Vagina (tissue), 2 donors: ENCODE measurements around the gene MAP3K9. TPM values are rescaled to one million over a fixed set of nuclear protein-coding genes. Genes with fewer than 3 reads are reported as not detected.
"Not testable (repeated sequence)": the region's sequence is repeated elsewhere in the genome, so short reads cannot be mapped to it uniquely, and the experiment has no call there.

Experiments
- DNase-seq, 2 donors: peaks; one replicate each; pipeline ENCODE4 v3.0.0-alpha.2; 2017; ENCODE audit errors: extremely low spot score in 2 of 2
- H3K27ac ChIP-seq: fragments of 200-600 bp; sonication (generic); one replicate; pipeline ENCODE4 v1.5.1; 2019
- H3K27me3 ChIP-seq: fragments of 200-600 bp; sonication (generic); one replicate; pipeline ENCODE4 v1.5.1; 2019
- H3K36me3 ChIP-seq, 2 donors: fragments of 200-600 bp; sonication (generic); one replicate each; pipeline ENCODE4 v1.5.1; 2017 to 2019
- H3K4me1 ChIP-seq: fragments of 200-600 bp; sonication (generic); one replicate; pipeline ENCODE4 v1.5.1; 2019
- H3K4me3 ChIP-seq, 2 donors: fragments of 200-600 bp; sonication (generic); 1 replicate in 1 of 2; 2 replicates in 1 of 2; pipeline ENCODE4 v1.5.1; 2016 to 2019
- H3K9me3 ChIP-seq: fragments of 200-600 bp; sonication (generic); one replicate; pipeline ENCODE4 v1.5.1; 2019
- CTCF ChIP-seq, 3 experiments: fragments of 450-650 bp in 2 of 3; fragments of 200-600 bp in 1 of 3; sonication (generic) in 1 of 3; IDR thresholded peaks; one replicate each; pipeline ENCODE4 v1.5.1; 2017 to 2019; ENCODE audit warnings: antibody characterized with exemption in 3 of 3, mild to moderate bottlenecking in 2 of 3, moderate library complexity in 2 of 3
- POLR2A ChIP-seq, 2 donors: fragments of 450-650 bp; IDR thresholded peaks; one replicate each; pipeline ENCODE4 v1.6.1; 2017; ENCODE audit warnings: antibody characterized with exemption in 2 of 2, mild to moderate bottlenecking in 2 of 2, moderate library complexity in 2 of 2
- POLR2AphosphoS5 ChIP-seq, 2 donors: sonication (generic); formaldehyde crosslinking; IDR thresholded peaks; one replicate each; pipeline ENCODE4 v1.9.0; 2017; ENCODE audit warnings: antibody characterized with exemption in 2 of 2, mild to moderate bottlenecking in 2 of 2, low read depth in 1 of 2; ENCODE audit not compliant: insufficient read depth in 1 of 2
- intact Hi-C: fragments of 100-400 bp; cut with DNase I; formaldehyde crosslinking; loops from one replicate; pipeline ENCODE4 v1.15.1; 2023
- total RNA-seq: library from RNA; depleted of rRNA; stranded (reverse); fragments of >200 nt; gene quantifications from one replicate; pipeline ENCODE4 v1.2.3, GENCODE V29; 2016

The MAP3K9 gene
- total RNA-seq, 1 donor from 2014 or later = 11.5 TPM

- Histone ChIP-seq H3K27ac (no peak overlapping the region), H3K36me3 (no peaks in the 10 kb centered on the region), H3K9me3 (no peaks in the 10 kb centered on the region), H3K4me3 (no peak overlapping the region), H3K4me1 (no peaks in the 10 kb centered on the region), H3K27me3 (no peaks in the 10 kb centered on the region)
- intact Hi-C loops = no loop called here
- TF ChIP-seq POLR2AphosphoS5 (IDR thresholded peaks at IDR 0.05; ENCODE audit: insufficient read depth in 1 of 2, low read depth in 1 of 2) = no peak
- no peak for TF ChIP-seq CTCF (IDR thresholded peaks at IDR 0.05)
- no peak for DNase-seq
These were observed 46.2 kb upstream of the MAP3K9 start for GRCh38 chr14:70855486-70855885.

- H3K27me3 ChIP-seq, H3K36me3 ChIP-seq, intact Hi-C loops, DNase-seq, H3K4me1 ChIP-seq, H3K9me3 ChIP-seq, H3K27ac ChIP-seq, H3K4me3 ChIP-seq: not testable (repeated sequence)
These were observed 44.3 kb upstream of the MAP3K9 start for GRCh38 chr14:70853658-70854057.

GRCh38 chr14:70847406-70848090 lies 38.2 kb upstream of the MAP3K9 start:
- Histone ChIP-seq H3K4me3 (no peak overlapping the region), H3K36me3 (no peaks in the 10 kb centered on the region), H3K9me3 (no peaks in the 10 kb centered on the region), H3K4me1 (no peaks in the 10 kb centered on the region), H3K27me3 (no peaks in the 10 kb centered on the region), H3K27ac (no peak overlapping the region)
- intact Hi-C loops = no loop called here
- TF ChIP-seq CTCF (IDR thresholded peaks at IDR 0.05) (no peak), POLR2A (IDR thresholded peaks at IDR 0.05) (no peak), POLR2AphosphoS5 (IDR thresholded peaks at IDR 0.05; ENCODE audit: insufficient read depth in 1 of 2, low read depth in 1 of 2) (no peak)
- DNase-seq = no peak

GRCh38 chr14:70845601-70846000 lies 36.3 kb upstream of the MAP3K9 start:
- intact Hi-C loops = no loop called here
- no peaks in the 10 kb centered on the region for H3K27me3 ChIP-seq
- H3K27ac ChIP-seq = no peak overlapping the region
- H3K9me3 ChIP-seq = no peaks in the 10 kb centered on the region
- no peaks in the 10 kb centered on the region for H3K4me1 ChIP-seq
- no peak for DNase-seq
- TF ChIP-seq CTCF (IDR thresholded peaks at IDR 0.05) = no peak
- no peak for TF ChIP-seq POLR2A (IDR thresholded peaks at IDR 0.05)
- no peak for TF ChIP-seq POLR2AphosphoS5 (IDR thresholded peaks at IDR 0.05; ENCODE audit: insufficient read depth in 1 of 2, low read depth in 1 of 2)
- H3K4me3 ChIP-seq = no peak overlapping the region
- no peaks in the 10 kb centered on the region for H3K36me3 ChIP-seq

GRCh38 chr14:70842851-70843462 lies 33.6 kb upstream of the MAP3K9 start:
- H3K36me3 ChIP-seq = no peaks in the 10 kb centered on the region
- no peak overlapping the region for H3K4me3 ChIP-seq
- no peaks in the 10 kb centered on the region for H3K9me3 ChIP-seq
- H3K27me3 ChIP-seq = no peaks in the 10 kb centered on the region
- no peak overlapping the region for H3K27ac ChIP-seq
- no peak for DNase-seq
- H3K4me1 ChIP-seq = no peaks in the 10 kb centered on the region
- TF ChIP-seq POLR2AphosphoS5 (IDR thresholded peaks at IDR 0.05; ENCODE audit: insufficient read depth in 1 of 2, low read depth in 1 of 2) (no peak), POLR2A (IDR thresholded peaks at IDR 0.05) (no peak), CTCF (IDR thresholded peaks at IDR 0.05) (no peak)
- intact Hi-C loops = no loop called here
